ENCODE measurements around the gene SURF4.

The SURF4 gene

GRCh38 chr9:133369422-133369821, 6.4 kb downstream of the SURF4 start:
- TF ChIP-seq CTCF (IDR thresholded peaks at IDR 0.05; ENCODE audit: borderline replicate concordance, control extremely low read depth, extremely low read depth, insufficient read depth, missing control alignments): no peak
- in situ Hi-C loops (cut with MboI; ENCODE audit: low sequenced_read_pairs, unreplicated experiment): no loop called here
- DNase-seq (ENCODE audit: low spot score): no peak

- in situ Hi-C loops (cut with MboI; ENCODE audit: low sequenced_read_pairs, unreplicated experiment): no loop called here
- no peak for DNase-seq (ENCODE audit: low spot score)
- no peak for TF ChIP-seq CTCF (IDR thresholded peaks at IDR 0.05; ENCODE audit: borderline replicate concordance, control extremely low read depth, extremely low read depth, insufficient read depth, missing control alignments)
Measured at GRCh38 chr9:133368249-133368881, 7.5 kb downstream of the SURF4 start.

GRCh38 chr9:133367778-133368177, 8.1 kb downstream of the SURF4 start:
- in situ Hi-C loops (cut with MboI; ENCODE audit: low sequenced_read_pairs, unreplicated experiment): no loop called here
- TF ChIP-seq CTCF (IDR thresholded peaks at IDR 0.05; ENCODE audit: borderline replicate concordance, control extremely low read depth, extremely low read depth, insufficient read depth, missing control alignments): no peak
- DNase-seq (ENCODE audit: low spot score): no peak

- in situ Hi-C loops (cut with MboI; ENCODE audit: low sequenced_read_pairs, unreplicated experiment): no loop called here
- TF ChIP-seq CTCF (IDR thresholded peaks at IDR 0.05; ENCODE audit: borderline replicate concordance, control extremely low read depth, extremely low read depth, insufficient read depth, missing control alignments): no peak
- DNase-seq (ENCODE audit: low spot score): no peak
Measured at GRCh38 chr9:133367221-133367620, 8.6 kb downstream of the SURF4 start.

GRCh38 chr9:133366435-133366834, 9.4 kb downstream of the SURF4 start:
- no peak for DNase-seq (ENCODE audit: low spot score)
- no peak for TF ChIP-seq CTCF (IDR thresholded peaks at IDR 0.05; ENCODE audit: borderline replicate concordance, control extremely low read depth, extremely low read depth, insufficient read depth, missing control alignments)
- in situ Hi-C loops (cut with MboI; ENCODE audit: low sequenced_read_pairs, unreplicated experiment): no loop called here

GRCh38 chr9:133362359-133363044, 13.4 kb downstream of the SURF4 start:
- DNase-seq (ENCODE audit: low spot score): no peak
- in situ Hi-C loops (cut with MboI; ENCODE audit: low sequenced_read_pairs, unreplicated experiment): no loop called here
- no peak for TF ChIP-seq CTCF (IDR thresholded peaks at IDR 0.05; ENCODE audit: borderline replicate concordance, control extremely low read depth, extremely low read depth, insufficient read depth, missing control alignments)
